AG09319 (cell line): ENCODE measurements around the gene NFIC.

Experiments
- DNase-seq: peaks from one replicate; pipeline ENCODE4 v3.0.0-alpha.2; 2010; ENCODE audit warnings: low read depth; ENCODE audit errors: extremely low read depth
- CTCF ChIP-seq: IDR thresholded peaks from 2 replicates; pipeline ENCODE4 v1.5.1; 2011; ENCODE audit warnings: low read depth, mild to moderate bottlenecking, inconsistent platforms, low read length, moderate library complexity

NFIC gene

DNA sequence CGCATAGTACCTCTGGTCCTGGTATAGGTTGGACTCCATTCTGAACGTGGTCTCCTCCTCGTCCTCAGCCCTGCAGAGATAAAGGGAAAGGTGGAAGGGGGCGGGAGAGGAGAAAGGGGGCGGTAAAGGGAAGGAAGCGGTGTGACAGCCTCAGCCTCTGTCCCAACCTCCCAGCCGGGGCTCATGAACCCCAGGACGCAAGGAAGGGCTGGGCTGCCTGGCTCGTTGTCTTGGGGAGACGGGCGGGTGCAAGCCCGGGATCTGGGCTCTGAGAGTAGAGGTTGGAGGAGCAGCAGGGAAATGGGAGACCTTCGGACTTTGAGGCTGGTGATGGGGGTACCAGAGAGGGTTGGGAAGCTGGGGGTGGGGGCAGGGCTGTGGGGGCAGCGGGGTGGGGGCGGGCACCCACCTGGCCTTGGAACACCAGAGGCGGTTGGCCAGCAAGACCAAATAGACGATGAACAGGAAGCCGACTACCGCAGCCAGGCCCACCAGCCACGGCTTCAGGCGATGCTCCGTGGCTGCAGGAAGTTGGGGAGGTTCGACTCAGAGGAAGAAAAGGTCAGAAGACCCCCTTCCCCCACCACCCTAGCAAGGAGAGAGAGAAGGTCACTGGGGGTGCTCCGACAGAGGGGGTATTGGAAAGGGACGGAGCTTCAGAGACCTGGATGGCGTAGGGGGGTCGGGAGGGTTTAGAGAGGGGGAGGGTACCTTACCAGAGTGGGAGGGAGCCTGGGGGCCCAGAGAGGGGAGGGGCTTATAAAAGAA lies 112.2 kb downstream of the NFIC start:
- TF ChIP-seq CTCF: no peak
- DNase-seq: no peak

DNA sequence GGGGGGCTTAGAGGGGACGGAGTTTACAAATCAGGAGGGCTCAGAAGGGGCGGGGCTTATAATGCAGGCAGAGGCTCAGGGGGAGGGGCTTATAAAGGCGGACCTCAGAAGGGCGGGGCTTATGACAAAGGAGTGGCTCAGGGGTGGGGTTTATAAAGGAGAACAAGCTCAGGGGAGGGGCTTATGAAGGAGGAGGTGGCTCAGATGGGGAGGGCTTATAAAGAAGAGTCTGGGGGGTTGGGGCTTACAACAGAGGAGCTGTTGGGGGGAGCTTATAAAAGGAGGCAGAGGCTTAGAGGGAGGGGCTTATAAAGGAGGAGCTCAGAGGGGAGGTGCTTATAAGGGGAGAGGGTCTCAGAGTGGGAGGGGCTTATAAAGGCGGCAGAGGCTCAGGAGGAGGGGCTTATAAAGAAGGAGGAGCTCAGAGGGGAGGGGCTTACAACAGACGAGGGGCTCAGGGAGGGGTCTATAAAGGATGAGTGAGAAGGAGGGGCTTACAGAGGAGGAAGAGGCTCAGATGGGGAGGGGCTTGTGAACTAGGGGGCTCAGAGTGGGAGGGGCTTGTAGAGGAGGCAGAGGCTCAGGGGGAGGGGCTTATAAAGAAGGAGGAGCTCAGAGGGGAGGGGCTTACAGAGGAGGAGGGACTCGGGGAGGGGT lies 112.9 kb downstream of the NFIC start:
- no peak for DNase-seq
- TF ChIP-seq CTCF: no peak

- TF ChIP-seq CTCF: no peak
- no peak for DNase-seq
These were observed 113.4 kb downstream of the NFIC start for GRCh38 chr19:3479834-3480215.

- TF ChIP-seq CTCF: no peak
- no peak for DNase-seq
These were observed 114.2 kb downstream of the NFIC start, which contains the start of gene SMIM24 for GRCh38 chr19:3480383-3481091. Gene SMIM24, minus strand, starts transcription at chr19:3480525. Its CDS starts 62 bp downstream, at chr19:3480463.

- DNase-seq: no peak
- TF ChIP-seq CTCF: no peak
These were observed 115.1 kb downstream of the NFIC start for GRCh38 chr19:3481241-3482090.

DNA sequence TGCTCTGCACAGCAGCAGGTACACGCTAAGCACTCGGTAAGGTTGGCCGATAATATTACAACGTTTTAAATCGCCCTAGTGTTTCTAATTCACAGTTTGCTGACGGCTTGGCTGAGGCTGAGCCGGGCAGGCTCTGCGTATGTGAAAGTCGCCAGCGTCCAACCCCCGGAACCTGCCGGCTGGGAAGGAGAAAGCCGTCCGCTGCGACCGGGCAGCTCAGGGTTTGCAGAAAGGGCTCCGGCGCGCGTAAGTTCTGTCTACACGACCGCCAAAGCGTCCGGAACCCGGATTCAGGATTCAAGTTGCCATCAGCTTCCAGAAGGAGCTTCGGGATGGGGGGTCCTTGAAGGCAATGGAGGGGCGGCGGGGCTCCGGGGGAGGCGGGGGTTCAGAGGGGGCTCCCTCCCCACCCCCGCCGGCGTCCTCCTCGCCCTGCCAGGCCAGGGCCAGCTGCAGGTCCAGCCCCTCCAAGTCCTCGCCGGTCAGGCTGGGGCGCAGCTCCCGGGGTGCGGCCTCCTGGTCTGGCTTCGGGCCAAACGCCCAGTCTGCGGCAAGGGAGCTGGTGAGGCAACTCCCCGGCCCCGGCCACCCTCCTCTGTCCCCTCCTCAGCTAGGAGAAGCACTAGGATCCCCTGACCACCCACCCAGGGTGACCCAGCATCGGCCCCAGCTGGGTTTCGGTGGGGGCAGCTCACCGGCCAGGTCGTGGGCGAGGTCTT lies 116.3 kb downstream of the NFIC start:
- no peak for TF ChIP-seq CTCF
- DNase-seq: no peak
